ENCODE data around the gene PROM2. TPM values are rescaled to one million over a fixed set of nuclear protein-coding genes. Genes with fewer than 3 reads are reported as not detected.
"Not testable (repeated sequence)": the region's sequence is repeated elsewhere in the genome, so short reads cannot be mapped to it uniquely, and the experiment has no call there.

Gene PROM2
- total RNA-seq, 2 experiments from 2014 or later = 0.82 TPM; not detected in 1

GRCh38 chr2:95261602-95262001, 12.6 kb upstream of the PROM2 start:
- CTCF ChIA-PET = interaction anchor here (0.7 kb wide), 1 partner anchor 8 kb away, joined by 3 read pairs; no protein-coding TSS in a partner anchor
- DNase-seq = no peak
- no peak for ATAC-seq
- H3K4me1 Mint-ChIP-seq = no peaks in the 10 kb centered on the region
- no peak overlapping the region for H3K27ac Mint-ChIP-seq
- H3K27me3 Mint-ChIP-seq = no peaks in the 10 kb centered on the region
- H3K9me3 Mint-ChIP-seq (ENCODE audit: low read depth) = peaks cover 12% of the 10 kb centered on the region
- peaks cover 2% of the 10 kb centered on the region for H3K36me3 Mint-ChIP-seq
- no peak overlapping the region for H3K4me3 Mint-ChIP-seq

GRCh38 chr2:95262896-95263542, 11.2 kb upstream of the PROM2 start:
- Mint-ChIP-seq H3K9me3 (ENCODE audit: low read depth) (peaks cover 9% of the 10 kb centered on the region), H3K27ac (no peak overlapping the region), H3K27me3 (no peaks in the 10 kb centered on the region), H3K36me3 (peaks cover 2% of the 10 kb centered on the region), H3K4me1 (no peaks in the 10 kb centered on the region), H3K4me3 (no peak overlapping the region)
- DNase-seq (no peak), ATAC-seq (no peak)
- CTCF ChIA-PET = no interaction called here

GRCh38 chr2:95264624-95265023, 9.6 kb upstream of the PROM2 start:
- Mint-ChIP-seq H3K27ac (no peak overlapping the region), H3K4me3 (no peak overlapping the region), H3K27me3 (no peaks in the 10 kb centered on the region), H3K9me3 (ENCODE audit: low read depth) (no peaks in the 10 kb centered on the region), H3K36me3 (no peaks in the 10 kb centered on the region), H3K4me1 (no peaks in the 10 kb centered on the region)
- DNase-seq = no peak
- CTCF ChIA-PET = no interaction called here
- no peak for ATAC-seq

GRCh38 chr2:95265182-95265581, 9.1 kb upstream of the PROM2 start:
- DNase-seq (peak; percentile 38), ATAC-seq (no peak)
- Mint-ChIP-seq H3K27me3 (no peaks in the 10 kb centered on the region), H3K4me1 (no peaks in the 10 kb centered on the region), H3K27ac (no peak overlapping the region), H3K9me3 (ENCODE audit: low read depth) (no peaks in the 10 kb centered on the region), H3K4me3 (no peak overlapping the region), H3K36me3 (no peaks in the 10 kb centered on the region)
- CTCF ChIA-PET = no interaction called here

- no peaks in the 10 kb centered on the region for H3K4me1 Mint-ChIP-seq
- no peaks in the 10 kb centered on the region for H3K9me3 Mint-ChIP-seq (ENCODE audit: low read depth)
- H3K4me3 Mint-ChIP-seq = no peak overlapping the region
- CTCF ChIA-PET = no interaction called here
- H3K27ac Mint-ChIP-seq = no peak overlapping the region
- DNase-seq = no peak
- no peak for ATAC-seq
- no peaks in the 10 kb centered on the region for H3K36me3 Mint-ChIP-seq
- H3K27me3 Mint-ChIP-seq = no peaks in the 10 kb centered on the region
Observed at GRCh38 chr2:95266781-95267430, 7.3 kb upstream of the PROM2 start.

- Mint-ChIP-seq H3K4me1 (no peaks in the 10 kb centered on the region), H3K27me3 (no peaks in the 10 kb centered on the region), H3K36me3 (no peaks in the 10 kb centered on the region), H3K9me3 (ENCODE audit: low read depth) (no peaks in the 10 kb centered on the region), H3K4me3 (no peak overlapping the region), H3K27ac (no peak overlapping the region)
- CTCF ChIA-PET = no interaction called here
- ATAC-seq (no peak), DNase-seq (no peak)
Observed at GRCh38 chr2:95267458-95268210, 6.6 kb upstream of the PROM2 start.

- Mint-ChIP-seq H3K27me3 (no peaks in the 10 kb centered on the region), H3K36me3 (no peaks in the 10 kb centered on the region), H3K4me3 (no peak overlapping the region), H3K27ac (no peak overlapping the region), H3K9me3 (ENCODE audit: low read depth) (no peaks in the 10 kb centered on the region), H3K4me1 (no peaks in the 10 kb centered on the region)
- CTCF ChIA-PET = no interaction called here
- ATAC-seq (no peak), DNase-seq (peak; percentile 27)
Observed at GRCh38 chr2:95268211-95269035, 5.8 kb upstream of the PROM2 start.

GRCh38 chr2:95269036-95269680, 5.1 kb upstream of the PROM2 start:
- CTCF ChIA-PET = interaction anchor here (0.6 kb wide), 1 partner anchor 8 kb away, joined by 3 read pairs; no protein-coding TSS in a partner anchor
- Mint-ChIP-seq H3K27me3 (no peaks in the 10 kb centered on the region), H3K36me3 (no peaks in the 10 kb centered on the region), H3K4me3 (no peak overlapping the region), H3K9me3 (ENCODE audit: low read depth) (no peaks in the 10 kb centered on the region), H3K4me1 (no peaks in the 10 kb centered on the region), H3K27ac (no peak overlapping the region)
- no peak for ATAC-seq
- DNase-seq = no peak

- H3K4me1 Mint-ChIP-seq; H3K36me3 Mint-ChIP-seq; H3K27me3 Mint-ChIP-seq; DNase-seq; H3K9me3 Mint-ChIP-seq (ENCODE audit: low read depth); H3K4me3 Mint-ChIP-seq; H3K27ac Mint-ChIP-seq; ATAC-seq: not testable (repeated sequence)
- CTCF ChIA-PET = interaction anchor here (0.6 kb wide), 1 partner anchor 8 kb away, joined by 3 read pairs; no protein-coding TSS in a partner anchor
Observed at GRCh38 chr2:95269745-95270144, 4.5 kb upstream of the PROM2 start.

- H3K27me3 Mint-ChIP-seq = no peaks in the 10 kb centered on the region
- H3K4me3 Mint-ChIP-seq = no peak overlapping the region
- H3K4me1 Mint-ChIP-seq = no peaks in the 10 kb centered on the region
- no peaks in the 10 kb centered on the region for H3K9me3 Mint-ChIP-seq (ENCODE audit: low read depth)
- ATAC-seq = no peak
- no peaks in the 10 kb centered on the region for H3K36me3 Mint-ChIP-seq
- H3K27ac Mint-ChIP-seq = no peak overlapping the region
- peak; percentile 29 for DNase-seq
- CTCF ChIA-PET = no interaction called here
Observed at GRCh38 chr2:95270541-95271081, 3.6 kb upstream of the PROM2 start.

GRCh38 chr2:95271381-95271971, 2.8 kb upstream of the PROM2 start:
- no peaks in the 10 kb centered on the region for H3K27me3 Mint-ChIP-seq

GRCh38 chr2:95272299-95272751, 1.9 kb upstream of the PROM2 start:
- DNase-seq = no peak
- CTCF ChIA-PET = no interaction called here
- no peaks in the 10 kb centered on the region for H3K27me3 Mint-ChIP-seq
- H3K4me3 Mint-ChIP-seq = no peak overlapping the region
- H3K9me3 Mint-ChIP-seq (ENCODE audit: low read depth) = no peaks in the 10 kb centered on the region
- no peak overlapping the region for H3K27ac Mint-ChIP-seq
- no peak for ATAC-seq
- H3K4me1 Mint-ChIP-seq = no peaks in the 10 kb centered on the region
- H3K36me3 Mint-ChIP-seq = no peaks in the 10 kb centered on the region

More at GRCh38 chr2:95271381-95271971, 2.8 kb upstream of the PROM2 start:
- ATAC-seq = no peak
- CTCF ChIA-PET = no interaction called here
- Mint-ChIP-seq H3K36me3 (no peaks in the 10 kb centered on the region), H3K27ac (no peak overlapping the region), H3K4me1 (no peaks in the 10 kb centered on the region), H3K9me3 (ENCODE audit: low read depth) (no peaks in the 10 kb centered on the region), H3K4me3 (no peak overlapping the region)
- peak; percentile 21 for DNase-seq

All from activated CD8-positive, alpha-beta memory T cell treated with anti-CD3 and anti-CD28 coated beads, Interleukin-2, amount 10 ng/mL, durations not matched to agents 7 days and 5 days (primary cell).